Right ventricle myocardium inferior (tissue), 1 donor: ENCODE measurements around the gene ZNF581. TPM values are rescaled to one million over a fixed set of nuclear protein-coding genes. Genes with fewer than 3 reads are reported as not detected.

Source experiments
- ATAC-seq: fragments of 200-7000 bp; cut with Tn5 transposase; one replicate; pipeline ENCODE4 v1.9.1; 2020; ENCODE audit warnings: mild to moderate bottlenecking, moderate library complexity
- DNase-seq: peaks from one replicate; pipeline ENCODE4 v3.0.0; 2021; ENCODE audit errors: missing footprints
- intact Hi-C: fragments of 100-400 bp; cut with DNase I; formaldehyde crosslinking; loops from one replicate; pipeline ENCODE4 v1.11.0; 2022
- long read RNA-seq: library from polyadenylated mRNA; unstranded; transcript quantifications from one replicate; pipeline ENCODE4 v2.0.0, GENCODE V29; 2021
- total RNA-seq: library from RNA; stranded (reverse); fragmentation: NEBNext Ultra II Directional; extraction: Animal tissue kit (Norgen Biotek cat#: 25700); gene quantifications from one replicate; pipeline ENCODE4 v1.2.1, GENCODE V29; 2021
- donor health status: DM: no; HTN: yes; CAD: no; lungs with severe emphysema.

ZNF581 gene
- 7.4 TPM for total RNA-seq
- long read RNA-seq, transcript ZNF581-201 (2 exons, 1,298 nt) = major isoform, 9 of 10 reads
- long read RNA-seq, partial matches to known transcripts = 1 of 10 reads
- long read RNA-seq, other reads (novel, unspliced or antisense) = 0 of 10 reads

- peak; percentile 45 for ATAC-seq
- DNase-seq = peak; percentile 84
- intact Hi-C loops = no loop called here
Measured at GRCh38 chr19:55643003-55643886, at the start of gene ZNF581. Gene ZNF581, plus strand, starts transcription at chr19:55643649. Its CDS starts 923 bp downstream, at chr19:55644572.

GRCh38 chr19:55594996-55595545 lies 48.4 kb upstream of the ZNF581 start:
- intact Hi-C loops = loop anchor here (5.0 kb wide), 1 partner anchor 57 kb away; no protein-coding TSS in a partner anchor
- DNase-seq (no peak), ATAC-seq (no peak)

- DNase-seq = no peak
- no peak for ATAC-seq
- intact Hi-C loops = loop anchor here (5.0 kb wide), 1 partner anchor 56 kb away; no protein-coding TSS in a partner anchor
Measured at GRCh38 chr19:55596304-55596703, 47.1 kb upstream of the ZNF581 start.

- no peak for DNase-seq
- intact Hi-C loops = loop anchor here (5.0 kb wide), 1 partner anchor 55 kb away; no protein-coding TSS in a partner anchor
Measured at GRCh38 chr19:55597501-55597921, 45.9 kb upstream of the ZNF581 start.

GRCh38 chr19:55598034-55598433 lies 45.4 kb upstream of the ZNF581 start:
- DNase-seq (no peak), ATAC-seq (no peak)
- intact Hi-C loops = loop anchor here (2.0 to 5.0 kb wide), 2 partner anchors 17 to 54 kb away; partner anchors contain the start of gene ZNF579

More at GRCh38 chr19:55597501-55597921, 45.9 kb upstream of the ZNF581 start:
- no peak for ATAC-seq

GRCh38 chr19:55598719-55599467 lies 44.6 kb upstream of the ZNF581 start:
- intact Hi-C loops = loop anchor here (2.0 to 5.0 kb wide), 2 partner anchors 18 to 53 kb away; partner anchors contain the start of gene ZNF579
- ATAC-seq = peak; percentile 83
- peak; percentile 94 for DNase-seq

GRCh38 chr19:55599468-55599841 lies 44.0 kb upstream of the ZNF581 start, which contains the start of gene FIZ1:
Gene FIZ1, minus strand, starts transcription at chr19:55599517. Its CDS starts 1,652 bp downstream, at chr19:55597865.
- intact Hi-C loops = loop anchor here (2.0 to 5.0 kb wide), 2 partner anchors 19 to 53 kb away; partner anchors contain the start of gene ZNF579
- DNase-seq (peak; percentile 98), ATAC-seq (peak; percentile 91)

- intact Hi-C loops = loop anchor here (2.0 to 10.0 kb wide), 3 partner anchors 19 to 215 kb away; partner anchors contain the start of genes RPL28, TMEM238 and ZNF579
- peak; percentile 65 for ATAC-seq
- DNase-seq = peak; percentile 91
Measured at GRCh38 chr19:55599842-55600661, 43.4 kb upstream of the ZNF581 start, which contains the start of gene ZNF524. Gene ZNF524, plus strand, starts transcription at chr19:55600288. Its CDS starts 1,825 bp downstream, at chr19:55602113.

GRCh38 chr19:55600662-55601028 lies 42.8 kb upstream of the ZNF581 start:
- ATAC-seq (no peak), DNase-seq (no peak)
- intact Hi-C loops = loop anchor here (1.0 to 10.0 kb wide), 2 partner anchors 54 to 216 kb away; partner anchors contain the start of genes RPL28 and TMEM238

GRCh38 chr19:55601084-55601483 lies 42.4 kb upstream of the ZNF581 start:
- intact Hi-C loops = loop anchor here (1.0 to 10.0 kb wide), 2 partner anchors 55 to 216 kb away; partner anchors contain the start of genes RPL28 and TMEM238
- DNase-seq = no peak

GRCh38 chr19:55602104-55603001 lies 41.1 kb upstream of the ZNF581 start:
- DNase-seq = peak; percentile 68
- no peak for ATAC-seq
- intact Hi-C loops = loop anchor here (10.0 kb wide), 1 partner anchor 218 kb away; the partner anchor contains the start of genes RPL28 and TMEM238

More at GRCh38 chr19:55601084-55601483, 42.4 kb upstream of the ZNF581 start:
- ATAC-seq = no peak

- ATAC-seq = no peak
- DNase-seq = no peak
- intact Hi-C loops = loop anchor here (10.0 kb wide), 1 partner anchor 218 kb away; the partner anchor contains the start of genes RPL28 and TMEM238
Measured at GRCh38 chr19:55603115-55603514, 40.3 kb upstream of the ZNF581 start.

- DNase-seq (no peak), ATAC-seq (no peak)
- intact Hi-C loops = loop anchor here (10.0 kb wide), 1 partner anchor 219 kb away; the partner anchor contains the start of genes RPL28 and TMEM238
Measured at GRCh38 chr19:55603581-55604292, 39.7 kb upstream of the ZNF581 start.

- peak; percentile 98 for DNase-seq
- ATAC-seq = peak; percentile 85
- intact Hi-C loops = loop anchor here (10.0 kb wide), 1 partner anchor 220 kb away; the partner anchor contains the start of genes RPL28 and TMEM238
Measured at GRCh38 chr19:55605207-55605636, 38.2 kb upstream of the ZNF581 start.
